ENCODE measurements around the gene TUBG2.

Gene TUBG2

DNA sequence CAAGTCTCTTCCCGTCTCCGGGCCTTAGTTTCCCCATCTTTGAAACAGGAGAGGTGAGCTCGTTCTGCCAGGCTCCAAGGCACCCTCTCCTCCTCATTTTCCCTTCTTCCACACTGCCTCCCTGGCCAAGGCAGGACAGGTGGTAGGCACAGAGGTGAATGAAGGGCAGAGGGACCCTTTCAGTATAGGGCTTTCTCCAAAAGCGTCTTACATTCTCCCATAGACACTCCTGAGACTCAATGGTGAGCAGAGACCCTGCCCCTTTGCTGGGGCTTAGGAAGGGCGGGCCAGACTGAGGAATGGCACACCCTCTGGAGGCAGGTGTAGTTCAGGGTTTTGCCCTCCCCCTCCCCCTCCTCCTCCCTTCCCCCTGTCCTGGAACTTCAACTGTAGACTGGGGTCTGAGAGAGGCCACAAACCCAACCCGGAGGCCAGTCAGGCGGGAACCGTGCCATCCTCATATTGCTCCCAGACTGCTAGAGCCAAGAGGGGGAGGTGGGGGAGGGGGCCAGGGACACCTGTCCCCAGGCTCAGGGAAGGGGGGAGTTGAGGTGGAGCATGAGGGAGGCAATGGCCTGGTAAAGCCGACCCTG is 15.8 kb downstream of the TUBG2 start (continued):
- TF ChIP-seq, protein P1, sequence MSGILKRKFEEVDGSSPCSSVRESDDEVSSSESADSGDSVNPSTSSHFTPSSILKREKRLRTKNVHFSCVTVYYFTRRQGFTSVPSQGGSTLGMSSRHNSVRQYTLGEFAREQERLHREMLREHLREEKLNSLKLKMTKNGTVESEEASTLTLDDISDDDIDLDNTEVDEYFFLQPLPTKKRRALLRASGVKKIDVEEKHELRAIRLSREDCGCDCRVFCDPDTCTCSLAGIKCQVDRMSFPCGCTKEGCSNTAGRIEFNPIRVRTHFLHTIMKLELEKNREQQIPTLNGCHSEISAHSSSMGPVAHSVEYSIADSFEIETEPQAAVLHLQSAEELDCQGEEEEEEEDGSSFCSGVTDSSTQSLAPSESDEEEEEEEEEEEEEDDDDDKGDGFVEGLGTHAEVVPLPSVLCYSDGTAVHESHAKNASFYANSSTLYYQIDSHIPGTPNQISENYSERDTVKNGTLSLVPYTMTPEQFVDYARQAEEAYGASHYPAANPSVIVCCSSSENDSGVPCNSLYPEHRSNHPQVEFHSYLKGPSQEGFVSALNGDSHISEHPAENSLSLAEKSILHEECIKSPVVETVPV (CRISPR knock-in tag; IDR thresholded peaks at IDR 0.05), result no peak
- TF ChIP-seq BACH2 (CRISPR knock-in tag; IDR thresholded peaks at IDR 0.05; ENCODE audit: borderline replicate concordance), result no peak

DNA sequence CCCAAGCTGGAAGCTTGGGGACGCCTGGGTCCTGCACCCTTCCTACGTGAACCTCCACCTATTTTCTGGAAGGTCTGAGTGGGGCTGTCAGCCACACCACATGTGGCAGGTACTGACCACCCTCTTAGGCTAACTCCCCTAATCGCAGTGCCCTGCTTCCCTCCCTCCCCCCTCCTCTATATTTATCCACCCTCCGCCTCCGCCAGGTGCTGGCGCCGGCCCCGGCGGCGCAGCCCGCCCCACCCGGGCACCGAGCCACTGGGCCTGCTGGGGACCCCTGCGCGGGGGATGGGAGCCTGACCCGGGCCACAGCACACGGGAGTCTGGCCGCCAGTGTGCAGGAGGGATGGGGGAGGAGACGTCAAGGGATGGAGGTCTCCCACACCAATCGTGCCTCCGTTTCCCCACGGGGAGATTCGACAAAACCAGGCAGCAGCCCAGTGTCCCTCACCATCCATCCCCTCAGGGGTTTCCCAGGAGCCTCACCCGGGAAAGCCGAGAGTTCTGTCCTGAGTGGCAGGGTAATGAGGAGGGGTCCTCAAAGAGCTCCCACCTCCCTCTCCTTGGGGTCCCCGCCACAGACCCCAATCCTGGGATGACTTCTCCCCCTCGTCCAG is 16.4 kb downstream of the TUBG2 start:
- no peak for TF ChIP-seq ESRRG (CRISPR knock-in tag; IDR thresholded peaks at IDR 0.05)
- no peak for TF ChIP-seq ISL1 (CRISPR knock-in tag; IDR thresholded peaks at IDR 0.05)
- TF ChIP-seq, protein P2, sequence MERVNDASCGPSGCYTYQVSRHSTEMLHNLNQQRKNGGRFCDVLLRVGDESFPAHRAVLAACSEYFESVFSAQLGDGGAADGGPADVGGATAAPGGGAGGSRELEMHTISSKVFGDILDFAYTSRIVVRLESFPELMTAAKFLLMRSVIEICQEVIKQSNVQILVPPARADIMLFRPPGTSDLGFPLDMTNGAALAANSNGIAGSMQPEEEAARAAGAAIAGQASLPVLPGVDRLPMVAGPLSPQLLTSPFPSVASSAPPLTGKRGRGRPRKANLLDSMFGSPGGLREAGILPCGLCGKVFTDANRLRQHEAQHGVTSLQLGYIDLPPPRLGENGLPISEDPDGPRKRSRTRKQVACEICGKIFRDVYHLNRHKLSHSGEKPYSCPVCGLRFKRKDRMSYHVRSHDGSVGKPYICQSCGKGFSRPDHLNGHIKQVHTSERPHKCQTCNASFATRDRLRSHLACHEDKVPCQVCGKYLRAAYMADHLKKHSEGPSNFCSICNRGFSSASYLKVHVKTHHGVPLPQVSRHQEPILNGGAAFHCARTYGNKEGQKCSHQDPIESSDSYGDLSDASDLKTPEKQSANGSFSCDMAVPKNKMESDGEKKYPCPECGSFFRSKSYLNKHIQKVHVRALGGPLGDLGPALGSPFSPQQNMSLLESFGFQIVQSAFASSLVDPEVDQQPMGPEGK (CRISPR knock-in tag; IDR thresholded peaks at IDR 0.05; ENCODE audit: borderline replicate concordance), result no peak
- no peak for TF ChIP-seq GLIS3 (CRISPR knock-in tag; IDR thresholded peaks at IDR 0.05)
- no peak for ATAC-seq

DNA sequence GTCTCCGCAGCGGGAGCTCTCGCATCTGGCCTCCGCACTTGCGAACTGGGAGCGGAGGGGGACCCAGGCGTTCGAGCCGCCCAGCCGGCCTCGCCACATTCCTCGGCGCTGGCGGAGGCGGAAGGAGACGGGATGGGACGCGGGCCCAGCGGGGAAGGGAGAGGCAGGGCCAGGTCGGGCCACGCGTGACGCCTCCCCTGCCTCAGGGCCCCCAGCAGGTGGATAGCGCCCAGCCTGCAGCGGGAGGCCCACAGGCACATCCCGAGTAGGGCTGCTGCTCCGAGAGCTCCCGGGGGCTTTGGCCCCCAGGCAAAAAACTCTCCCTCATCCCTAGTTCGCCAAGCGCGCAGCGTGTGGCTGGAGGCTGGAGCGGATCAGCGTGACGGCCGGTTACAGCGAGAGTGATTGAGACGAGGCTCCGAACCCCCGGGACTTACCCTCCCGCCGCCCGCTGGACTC is 16.9 kb downstream of the TUBG2 start:
- TF ChIP-seq, protein P2 (CRISPR knock-in tag; IDR thresholded peaks at IDR 0.05; ENCODE audit: borderline replicate concordance), result peak; percentile 54; the same call in 1 of the 2 replicates
- no peak for TF ChIP-seq OSR1 (CRISPR knock-in tag; IDR thresholded peaks at IDR 0.05)
- peak; percentile 3; the same call in 2 of the 3 replicates for ATAC-seq

DNA sequence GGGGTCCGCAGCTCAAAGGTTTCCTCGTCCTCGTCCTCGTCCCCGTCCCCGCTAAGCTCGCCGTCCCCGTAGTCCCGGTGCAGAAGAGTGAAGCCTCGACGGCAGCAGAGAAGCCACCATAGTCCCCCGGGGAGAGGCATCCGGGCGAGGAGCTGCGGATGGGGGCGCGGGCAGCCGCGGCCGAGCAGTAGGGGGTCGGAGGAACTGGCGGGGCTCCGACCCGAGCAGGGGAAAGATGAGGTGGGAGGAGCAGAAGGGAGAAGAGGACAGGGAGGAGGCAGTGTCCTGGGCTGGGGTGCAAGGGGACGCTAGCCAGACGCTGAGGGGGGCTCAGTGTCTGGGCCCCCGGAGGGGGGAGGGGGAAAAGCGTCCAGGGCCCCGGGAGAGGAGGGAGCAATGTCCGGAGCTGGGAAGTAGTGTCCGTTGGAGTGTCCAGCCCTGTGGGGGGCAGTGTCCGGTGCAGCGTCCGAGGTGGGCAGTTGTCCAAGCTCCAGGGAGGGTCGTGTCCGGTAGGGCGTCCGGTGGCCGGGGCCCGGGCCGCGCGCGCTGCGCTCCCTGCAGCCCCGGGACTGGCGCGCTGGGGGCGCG is 17.4 kb downstream of the TUBG2 start, which contains the start of gene PLEKHH3:
TSS of gene PLEKHH3 (minus strand) at position 571 of the 588 bp plus-strand sequence. CDS start at position 140, 431 bp downstream.
- peak; percentile 3 for ATAC-seq
- TF ChIP-seq CSDC2 (CRISPR knock-in tag; IDR thresholded peaks at IDR 0.05) (no peak), ZNF565 (CRISPR knock-in tag; conservative IDR thresholded peaks at IDR 0.05; ENCODE audit: low read depth) (no peak), ZNF70 (CRISPR knock-in tag; IDR thresholded peaks at IDR 0.05) (no peak)
- TF ChIP-seq, protein P3, sequence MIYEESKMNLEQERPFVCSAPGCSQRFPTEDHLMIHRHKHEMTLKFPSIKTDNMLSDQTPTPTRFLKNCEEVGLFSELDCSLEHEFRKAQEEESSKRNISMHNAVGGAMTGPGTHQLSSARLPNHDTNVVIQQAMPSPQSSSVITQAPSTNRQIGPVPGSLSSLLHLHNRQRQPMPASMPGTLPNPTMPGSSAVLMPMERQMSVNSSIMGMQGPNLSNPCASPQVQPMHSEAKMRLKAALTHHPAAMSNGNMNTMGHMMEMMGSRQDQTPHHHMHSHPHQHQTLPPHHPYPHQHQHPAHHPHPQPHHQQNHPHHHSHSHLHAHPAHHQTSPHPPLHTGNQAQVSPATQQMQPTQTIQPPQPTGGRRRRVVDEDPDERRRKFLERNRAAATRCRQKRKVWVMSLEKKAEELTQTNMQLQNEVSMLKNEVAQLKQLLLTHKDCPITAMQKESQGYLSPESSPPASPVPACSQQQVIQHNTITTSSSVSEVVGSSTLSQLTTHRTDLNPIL (CRISPR knock-in tag; IDR thresholded peaks at IDR 0.05; ENCODE audit: low read depth), result no peak
- TF ChIP-seq, protein P2 (CRISPR knock-in tag; IDR thresholded peaks at IDR 0.05; ENCODE audit: borderline replicate concordance), result peak; percentile 71

DNA sequence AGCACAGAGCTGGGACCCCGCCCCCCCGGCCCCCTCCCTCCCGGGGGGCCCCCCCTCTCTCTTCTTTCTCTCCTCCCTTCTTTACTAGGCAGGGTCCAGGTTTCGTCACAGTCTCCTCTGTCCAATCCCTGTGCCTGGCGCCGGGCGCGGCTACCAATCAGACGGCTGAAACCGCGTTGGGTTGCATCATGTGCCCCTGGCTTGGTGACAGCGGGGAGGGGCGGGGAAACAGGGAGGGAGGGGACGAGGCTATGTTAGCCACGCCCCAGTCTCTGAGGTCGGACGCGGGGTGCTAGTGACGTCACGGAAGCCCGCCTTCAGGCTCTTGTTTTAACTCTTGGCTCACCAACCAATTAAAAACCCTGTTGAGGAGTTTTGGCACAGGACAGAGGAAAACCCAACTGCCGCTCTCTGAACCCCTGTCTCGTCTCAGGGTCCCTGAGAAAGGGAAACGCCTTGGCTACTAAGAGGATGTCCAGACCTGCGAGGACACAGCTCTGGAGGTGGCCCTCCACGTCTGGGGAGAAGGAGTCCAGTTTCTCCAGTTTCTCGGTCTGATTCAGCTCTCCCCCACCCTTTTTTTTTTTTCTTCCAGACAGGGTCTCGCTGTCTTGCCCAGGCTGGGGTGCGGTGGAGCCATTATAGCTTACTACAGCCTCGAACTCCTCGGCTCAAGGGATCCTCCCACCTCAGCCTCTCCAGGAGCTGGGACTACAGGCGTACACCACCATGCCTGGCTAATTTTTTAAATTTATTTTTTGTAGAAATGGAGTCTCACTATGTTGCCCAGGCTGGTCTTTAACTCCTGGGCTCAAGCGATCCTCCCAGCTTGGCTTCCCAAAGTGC is 18.2 kb downstream of the TUBG2 start:
- TF ChIP-seq ZC3H10 (CRISPR knock-in tag; IDR thresholded peaks at IDR 0.05), result no peak
- TF ChIP-seq, protein P2 (CRISPR knock-in tag; IDR thresholded peaks at IDR 0.05; ENCODE audit: borderline replicate concordance), result no peak
- peak; percentile 66 for ATAC-seq
